HL-60 (cell line): ENCODE measurements around the gene ISYNA1.

Experiments used
- DNase-seq, 2 experiments: peaks; one replicate each; pipeline ENCODE4 v3.0.0-alpha.2; 2010 to 2020; ENCODE audit warnings: low read depth in 1 of 2, low spot score in 1 of 2
- H3K27ac ChIP-seq: fragments of 250-450 bp; sonication (Bioruptor Pico); replicated peaks from 2 replicates; pipeline ENCODE4 v1.5.1; 2020; ENCODE audit warnings: mild to moderate bottlenecking, moderate library complexity
- H3K27me3 ChIP-seq: fragments of 250-450 bp; sonication (Bioruptor Pico); 2 replicates; pipeline ENCODE4 v1.5.1; 2021; ENCODE audit warnings: mild to moderate bottlenecking, moderate library complexity; ENCODE audit not compliant: insufficient read depth, poor library complexity, severe bottlenecking
- H3K4me3 ChIP-seq: replicated peaks from 2 replicates; pipeline ENCODE4 v1.5.1; 2011; ENCODE audit warnings: mild to moderate bottlenecking, control low read depth, low read length; ENCODE audit not compliant: insufficient read depth
- CTCF ChIP-seq: IDR thresholded peaks from one replicate; pipeline ENCODE4 v1.5.1; 2011; ENCODE audit warnings: low read length, control low read depth, inconsistent platforms; ENCODE audit not compliant: insufficient read depth
- GABPA ChIP-seq: IDR thresholded peaks from 2 replicates; pipeline ENCODE4 v1.6.1; 2012; ENCODE audit warnings: low read depth
- POLR2AphosphoS5 ChIP-seq: IDR thresholded peaks from 2 replicates; pipeline ENCODE4 v1.6.1; 2012; ENCODE audit warnings: low read depth
- REST ChIP-seq: IDR thresholded peaks from 2 replicates; pipeline ENCODE4 v1.6.1; 2012; ENCODE audit warnings: low read depth; ENCODE audit not compliant: insufficient replicate concordance
- SPI1 ChIP-seq: IDR thresholded peaks from 2 replicates; pipeline ENCODE4 v1.6.1; 2012; ENCODE audit warnings: low read depth, mild to moderate bottlenecking, borderline replicate concordance

Gene ISYNA1

GRCh38 chr19:18460900-18461299 is 23.0 kb upstream of the ISYNA1 start:
- DNase-seq: no peak
- Histone ChIP-seq H3K4me3 (no peak overlapping the region), H3K27ac (no peak overlapping the region)

GRCh38 chr19:18457483-18458331 is 19.8 kb upstream of the ISYNA1 start:
- Histone ChIP-seq H3K27ac (no peak overlapping the region), H3K4me3 (no peak overlapping the region), H3K27me3 (no peaks in the 10 kb centered on the region)
- DNase-seq: no peak
- no peak for TF ChIP-seq POLR2AphosphoS5
- no peak for TF ChIP-seq SPI1
- no peak for TF ChIP-seq GABPA
- TF ChIP-seq CTCF: no peak
- TF ChIP-seq REST: no peak

More at GRCh38 chr19:18460900-18461299, 23.0 kb upstream of the ISYNA1 start:
- TF ChIP-seq SPI1 (no peak), REST (no peak), CTCF (no peak), GABPA (no peak), POLR2AphosphoS5 (no peak)
- H3K27me3 ChIP-seq: no peaks in the 10 kb centered on the region

- Histone ChIP-seq H3K27ac (no peak overlapping the region), H3K4me3 (no peak overlapping the region), H3K27me3 (no peaks in the 10 kb centered on the region)
- DNase-seq: no peak
- TF ChIP-seq POLR2AphosphoS5 (no peak), SPI1 (no peak), REST (no peak), GABPA (no peak), CTCF (no peak)
Observed at GRCh38 chr19:18456974-18457373, 19.0 kb upstream of the ISYNA1 start.
